Endothelial cell of umbilical vein (primary cell): Measurements from ENCODE around the gene MR1. TPM values are rescaled to one million over a fixed set of nuclear protein-coding genes. Genes with fewer than 3 reads are reported as not detected.

ENCODE experiments used
- BruUV-seq: library from RNA; stranded (reverse); fragments of 400-500 nt; replicated peaks from 2 replicates; lab custom pipeline; 2021; lab: Mats Ljungman, UMichigan
- CTCF ChIA-PET: fragments of 300-600, 350-600 bp; sonication (Branson Sonifier 250); formaldehyde crosslinking; loops from one replicate; lab custom pipeline; 2021; ENCODE audit warnings: antibody characterized with exemption, inconsistent platforms; lab: Charles Lee
- POLR2A ChIA-PET: fragments of 300-600, 350-600 bp; sonication (Branson Sonifier 250); formaldehyde crosslinking; loops from one replicate; lab custom pipeline; 2021; ENCODE audit warnings: antibody characterized with exemption, inconsistent platforms; lab: Charles Lee
- DNase-seq: peaks from one replicate; pipeline ENCODE4 v3.0.0-alpha.2; 2011; ENCODE audit warnings: low read depth, low spot score
- FAIRE-seq: peaks from 2 replicates; lab custom pipeline; 2011; peaks lifted over from hg19 to GRCh38; lab: Jason Lieb, UNC
- H2AFZ ChIP-seq: 2 replicates; pipeline ENCODE4 v1.6.0; 2012; ENCODE audit warnings: low read depth, low read length, control low read depth, inconsistent platforms
- H3K27ac ChIP-seq: 2 replicates; pipeline ENCODE4 v1.5.1; 2011; ENCODE audit warnings: low read depth, mild to moderate bottlenecking, control low read depth, low read length, moderate library complexity; ENCODE audit not compliant: insufficient read depth
- H3K27me3 ChIP-seq, 2 experiments: 2 replicates each; pipeline versions ENCODE4 v1.6.0 to v1.6.1; 2011; ENCODE audit warnings: low read length in 2 of 2, mixed read lengths in 1 of 2; ENCODE audit not compliant: control insufficient read depth in 2 of 2, insufficient read depth in 2 of 2
- H3K36me3 ChIP-seq, 2 experiments: 2 replicates in 1 of 2; 3 replicates in 1 of 2; pipeline ENCODE4 v1.5.1; 2011; ENCODE audit warnings: low read length in 2 of 2, mild to moderate bottlenecking in 1 of 2, moderate library complexity in 1 of 2; ENCODE audit not compliant: control insufficient read depth in 2 of 2, insufficient read depth in 2 of 2; ENCODE audit errors: extremely low read depth in 1 of 2
- H3K4me1 ChIP-seq: 3 replicates; pipeline ENCODE4 v1.5.1; 2011; ENCODE audit warnings: mild to moderate bottlenecking, low read length; ENCODE audit not compliant: control insufficient read depth, insufficient read depth; ENCODE audit errors: extremely low read depth
- H3K4me2 ChIP-seq: 2 replicates; pipeline ENCODE4 v1.6.1; 2011; ENCODE audit warnings: low read length, control low read depth, mixed read lengths; ENCODE audit not compliant: insufficient read depth
- H3K4me3 ChIP-seq, 3 experiments: fragments of 200-600 bp in 1 of 3; sonication (generic), shearing (Covaris generic) in 1 of 3; replicated peaks in 1 of 3; 2 replicates each; pipeline ENCODE4 v1.5.1; 2011 to 2016; ENCODE audit warnings: control low read depth in 3 of 3, low read length in 3 of 3, mild to moderate bottlenecking in 2 of 3, inconsistent platforms in 1 of 3, low read depth in 1 of 3, moderate library complexity in 1 of 3; ENCODE audit not compliant: insufficient read depth in 1 of 3
- H3K79me2 ChIP-seq: 2 replicates; pipeline ENCODE4 v1.6.0; 2012; ENCODE audit warnings: low read length, inconsistent platforms; ENCODE audit not compliant: control insufficient read depth, insufficient read depth
- H3K9ac ChIP-seq: replicated peaks from 2 replicates; pipeline ENCODE3; 2011; ENCODE audit warnings: low read length, control low read depth; ENCODE audit not compliant: insufficient read depth; ENCODE audit errors: extremely low read depth
- H3K9me1 ChIP-seq: replicated peaks from 3 replicates; pipeline ENCODE4 v1.6.0; 2011; ENCODE audit warnings: mild to moderate bottlenecking, low read length; ENCODE audit not compliant: control insufficient read depth, insufficient read depth; ENCODE audit errors: extremely low read depth
- H3K9me3 ChIP-seq: replicated peaks from 2 replicates; pipeline ENCODE4 v1.5.1; 2012; ENCODE audit warnings: low read length, inconsistent platforms; ENCODE audit not compliant: control insufficient read depth, insufficient read depth
- H4K20me1 ChIP-seq: replicated peaks from 2 replicates; pipeline ENCODE3; 2011; ENCODE audit warnings: mild to moderate bottlenecking, low read length; ENCODE audit not compliant: control insufficient read depth, insufficient read depth; ENCODE audit errors: extremely low read depth
- EZH2 ChIP-seq: IDR thresholded peaks from 2 replicates; pipeline ENCODE4 v1.6.1; 2012; ENCODE audit warnings: borderline replicate concordance, low read depth, mild to moderate bottlenecking, moderate library complexity, low read length, inconsistent platforms; ENCODE audit not compliant: severe bottlenecking
- FOS ChIP-seq: IDR thresholded peaks from 2 replicates; pipeline ENCODE4 v1.6.1; 2011; ENCODE audit warnings: mild to moderate bottlenecking, low read length, moderate library complexity, borderline replicate concordance; ENCODE audit not compliant: insufficient read depth
- GATA2 ChIP-seq: IDR thresholded peaks from 2 replicates; pipeline ENCODE4 v1.7.0; 2011; ENCODE audit warnings: low read depth, mild to moderate bottlenecking, moderate library complexity, mixed read lengths, low read length; ENCODE audit not compliant: insufficient read length, insufficient read depth
- JUN ChIP-seq: IDR thresholded peaks from 2 replicates; pipeline ENCODE4 v1.6.1; 2011; ENCODE audit warnings: borderline replicate concordance, low read depth; ENCODE audit not compliant: insufficient read length, insufficient read depth
- MYC ChIP-seq: IDR thresholded peaks from one replicate; pipeline ENCODE4 v1.6.1; 2011; ENCODE audit warnings: mild to moderate bottlenecking, low read depth, low read length
- POLR2A ChIP-seq: IDR thresholded peaks from 2 replicates; pipeline ENCODE4 v1.6.1; 2012; ENCODE audit warnings: low read depth, mild to moderate bottlenecking, control low read depth, low read length
- POLR2AphosphoS5 ChIP-seq: IDR thresholded peaks from 2 replicates; pipeline ENCODE4 v1.6.1; 2012; ENCODE audit warnings: low read depth, mild to moderate bottlenecking, control low read depth, low read length, moderate library complexity; ENCODE audit not compliant: insufficient read depth
- dilution Hi-C: fragments of 300-500 bp; cut with MboI; formaldehyde crosslinking; loops from one replicate; pipeline ENCODE4 v1.15.0; 2019; ENCODE audit warnings: low sequenced_read_pairs; ENCODE audit not compliant: extremely low pct_ligation_motif_present
- intact Hi-C: fragments of 100-400 bp; cut with micrococcal nuclease; formaldehyde crosslinking; loops from one replicate; pipeline ENCODE4 v1.10.0; 2022
- polyA plus RNA-seq, 4 experiments: library from polyadenylated mRNA; depleted of rRNA in 3 of 4; stranded (reverse) in 3 of 4; unstranded in 1 of 4; fragments of >200 nt; gene quantifications; 2 replicates each; pipeline versions ENCODE4 v1.2.1 to v1.2.3, GENCODE V29; 2011 to 2012; ENCODE audit warnings: missing spikeins in 1 of 4
- total RNA-seq: library from RNA; stranded (reverse); gene quantifications from 2 replicates; pipeline ENCODE4 v1.2.3, GENCODE V29; 2021
- TF ChIP-seq, protein P1 (sequence below): IDR thresholded peaks from 2 replicates; pipeline ENCODE4 v1.6.1; 2011; ENCODE audit not compliant: insufficient read depth, insufficient read length
- TF ChIP-seq, protein P2 (sequence below), 2 donors: IDR thresholded peaks; 1 replicate in 1 of 2; 2 replicates in 1 of 2; pipeline ENCODE4 v1.5.1; 2011; ENCODE audit warnings: low read length in 2 of 2, mild to moderate bottlenecking in 2 of 2, moderate library complexity in 2 of 2, control low read depth in 1 of 2, inconsistent platforms in 1 of 2, low read depth in 1 of 2; ENCODE audit not compliant: insufficient read depth in 1 of 2; ENCODE audit errors: extremely low read depth in 1 of 2

Gene MR1
- total and polyA plus RNA-seq, 2 donors (not counting 3 experiments of a cell fraction or from before 2014, with no cell fraction given) = 1.3 to 2.5 TPM

DNA sequence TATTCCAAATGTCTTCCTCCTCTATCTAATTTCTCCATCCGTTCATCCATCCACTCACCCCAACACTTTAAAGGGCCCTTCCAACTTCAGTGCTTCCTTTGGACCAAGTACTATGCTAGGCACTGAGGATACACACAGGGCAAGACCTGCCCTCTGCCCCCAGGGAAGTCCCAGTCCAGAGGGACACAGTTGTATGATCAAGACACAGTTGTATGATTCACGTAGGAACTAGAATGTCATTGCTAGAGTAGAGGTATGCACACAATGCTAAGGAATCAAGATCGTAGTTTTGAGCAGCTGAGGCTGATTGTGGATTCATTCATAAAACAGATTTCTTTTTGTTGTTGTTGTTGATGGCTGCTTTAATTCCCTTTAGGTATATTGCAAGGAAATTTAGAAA, 43.1 kb downstream of the MR1 start:
- H3K27me3 ChIP-seq = peaks cover 11 to 23% of the 10 kb centered on the region in 2 experiments
- ChIA-PET CTCF (interaction anchor here (0.6 to 2.6 kb wide), 3 partner anchors 39 to 65 kb away, joined by 3 to 19 read pairs (median 7); no protein-coding TSS in a partner anchor), POLR2A (no interaction called here)
- no peaks in the 10 kb centered on the region for H3K4me1 ChIP-seq
- no peak overlapping the region for H2AFZ ChIP-seq
- DNase-seq (no peak), FAIRE-seq (no peak)
- H3K9ac ChIP-seq = no peak overlapping the region
- H3K9me1 ChIP-seq = no peaks in the 10 kb centered on the region
- H4K20me1 ChIP-seq = no peaks in the 10 kb centered on the region
- no peak overlapping the region for H3K4me3 ChIP-seq
- no TSS peak for BruUV-seq
- H3K4me2 ChIP-seq = no peak overlapping the region
- H3K27ac ChIP-seq = no peak overlapping the region
- dilution Hi-C loops = no loop called here
- no peaks in the 10 kb centered on the region for H3K9me3 ChIP-seq
- no peaks in the 10 kb centered on the region for H3K79me2 ChIP-seq
- H3K36me3 ChIP-seq = no peaks in the 10 kb centered on the region
- TF ChIP-seq JUN = no peak
- no peak for TF ChIP-seq POLR2AphosphoS5
- TF ChIP-seq, protein P1, sequence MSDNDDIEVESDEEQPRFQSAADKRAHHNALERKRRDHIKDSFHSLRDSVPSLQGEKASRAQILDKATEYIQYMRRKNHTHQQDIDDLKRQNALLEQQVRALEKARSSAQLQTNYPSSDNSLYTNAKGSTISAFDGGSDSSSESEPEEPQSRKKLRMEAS = no peak
- TF ChIP-seq EZH2 = no peak
- TF ChIP-seq FOS = no peak
- no peak for TF ChIP-seq MYC
- TF ChIP-seq, protein P2, sequence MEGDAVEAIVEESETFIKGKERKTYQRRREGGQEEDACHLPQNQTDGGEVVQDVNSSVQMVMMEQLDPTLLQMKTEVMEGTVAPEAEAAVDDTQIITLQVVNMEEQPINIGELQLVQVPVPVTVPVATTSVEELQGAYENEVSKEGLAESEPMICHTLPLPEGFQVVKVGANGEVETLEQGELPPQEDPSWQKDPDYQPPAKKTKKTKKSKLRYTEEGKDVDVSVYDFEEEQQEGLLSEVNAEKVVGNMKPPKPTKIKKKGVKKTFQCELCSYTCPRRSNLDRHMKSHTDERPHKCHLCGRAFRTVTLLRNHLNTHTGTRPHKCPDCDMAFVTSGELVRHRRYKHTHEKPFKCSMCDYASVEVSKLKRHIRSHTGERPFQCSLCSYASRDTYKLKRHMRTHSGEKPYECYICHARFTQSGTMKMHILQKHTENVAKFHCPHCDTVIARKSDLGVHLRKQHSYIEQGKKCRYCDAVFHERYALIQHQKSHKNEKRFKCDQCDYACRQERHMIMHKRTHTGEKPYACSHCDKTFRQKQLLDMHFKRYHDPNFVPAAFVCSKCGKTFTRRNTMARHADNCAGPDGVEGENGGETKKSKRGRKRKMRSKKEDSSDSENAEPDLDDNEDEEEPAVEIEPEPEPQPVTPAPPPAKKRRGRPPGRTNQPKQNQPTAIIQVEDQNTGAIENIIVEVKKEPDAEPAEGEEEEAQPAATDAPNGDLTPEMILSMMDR (IDR thresholded peaks at IDR 0.05; ENCODE audit: extremely low read depth in 1 of 2, insufficient read depth in 1 of 2, low read depth in 1 of 2, low read length in 2 of 2) = no peak
- TF ChIP-seq GATA2 = no peak
- no peak for TF ChIP-seq POLR2A
- intact Hi-C loops = no loop called here
